Measurements from ENCODE around the gene NEAT1.

GRCh38 chr11:65429724-65430405, 7.3 kb downstream of the NEAT1 start:
- TF ChIP-seq, protein P1, sequence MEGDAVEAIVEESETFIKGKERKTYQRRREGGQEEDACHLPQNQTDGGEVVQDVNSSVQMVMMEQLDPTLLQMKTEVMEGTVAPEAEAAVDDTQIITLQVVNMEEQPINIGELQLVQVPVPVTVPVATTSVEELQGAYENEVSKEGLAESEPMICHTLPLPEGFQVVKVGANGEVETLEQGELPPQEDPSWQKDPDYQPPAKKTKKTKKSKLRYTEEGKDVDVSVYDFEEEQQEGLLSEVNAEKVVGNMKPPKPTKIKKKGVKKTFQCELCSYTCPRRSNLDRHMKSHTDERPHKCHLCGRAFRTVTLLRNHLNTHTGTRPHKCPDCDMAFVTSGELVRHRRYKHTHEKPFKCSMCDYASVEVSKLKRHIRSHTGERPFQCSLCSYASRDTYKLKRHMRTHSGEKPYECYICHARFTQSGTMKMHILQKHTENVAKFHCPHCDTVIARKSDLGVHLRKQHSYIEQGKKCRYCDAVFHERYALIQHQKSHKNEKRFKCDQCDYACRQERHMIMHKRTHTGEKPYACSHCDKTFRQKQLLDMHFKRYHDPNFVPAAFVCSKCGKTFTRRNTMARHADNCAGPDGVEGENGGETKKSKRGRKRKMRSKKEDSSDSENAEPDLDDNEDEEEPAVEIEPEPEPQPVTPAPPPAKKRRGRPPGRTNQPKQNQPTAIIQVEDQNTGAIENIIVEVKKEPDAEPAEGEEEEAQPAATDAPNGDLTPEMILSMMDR (IDR thresholded peaks at IDR 0.05; ENCODE audit: low read length) = no peak
- no peak for TF ChIP-seq EZH2 (optimal IDR thresholded peaks at IDR 0.05; ENCODE audit: low read depth, low read length)
